GM18508 (cell line): Measurements from ENCODE around the gene STUM.
"Not testable (repeated sequence)": the region's sequence is repeated elsewhere in the genome, so short reads cannot be mapped to it uniquely, and the experiment has no call there.

Experiments
- ATAC-seq: cut with Tn5 transposase; IDR thresholded peaks from one replicate; pipeline ENCODE4 v1.9.1; 2021; ENCODE audit warnings: moderate number of reproducible peaks; ENCODE audit not compliant: insufficient read depth, unreplicated experiment

The STUM gene

GRCh38 chr1:226634611-226635246 lies 86.2 kb downstream of the STUM start:
- ATAC-seq, result no peak

- ATAC-seq, result no peak
Observed at GRCh38 chr1:226635456-226635941, 86.9 kb downstream of the STUM start.

- no peak for ATAC-seq
Observed at GRCh38 chr1:226636847-226637096, 88.2 kb downstream of the STUM start.

- no peak for ATAC-seq
Observed at GRCh38 chr1:226637147-226637935, 88.8 kb downstream of the STUM start.

GRCh38 chr1:226638001-226638601 lies 89.5 kb downstream of the STUM start:
- ATAC-seq, result no peak

- no peak for ATAC-seq
Observed at GRCh38 chr1:226638608-226639007, 90.0 kb downstream of the STUM start.

GRCh38 chr1:226639206-226639605 lies 90.6 kb downstream of the STUM start:
- ATAC-seq, result not testable (repeated sequence)

GRCh38 chr1:226639631-226640061 lies 91.1 kb downstream of the STUM start:
- no peak for ATAC-seq

GRCh38 chr1:226640321-226641136 lies 92.0 kb downstream of the STUM start:
- ATAC-seq, result no peak

GRCh38 chr1:226641671-226642231 lies 93.2 kb downstream of the STUM start:
- no peak for ATAC-seq

GRCh38 chr1:226642421-226642820 lies 93.9 kb downstream of the STUM start:
- ATAC-seq, result no peak

- ATAC-seq, result no peak
Observed at GRCh38 chr1:226643177-226643576, 94.6 kb downstream of the STUM start.

- no peak for ATAC-seq
Observed at GRCh38 chr1:226643611-226644540, 95.3 kb downstream of the STUM start.

- no peak for ATAC-seq
Observed at GRCh38 chr1:226644541-226645176, 96.1 kb downstream of the STUM start.

GRCh38 chr1:226645279-226645976 lies 96.9 kb downstream of the STUM start:
- ATAC-seq, result no peak

- ATAC-seq, result no peak
Observed at GRCh38 chr1:226646026-226646869, 97.7 kb downstream of the STUM start.

- ATAC-seq, result no peak
Observed at GRCh38 chr1:226646870-226647449, 98.4 kb downstream of the STUM start.
